Liver (tissue), 9 donors: ENCODE measurements around the gene ITGA11. TPM values are rescaled to one million over a fixed set of nuclear protein-coding genes. Genes with fewer than 3 reads are reported as not detected.

ENCODE experiments used
- DNase-seq: peaks from one replicate; pipeline ENCODE4 v3.0.0-alpha.2; 2017; ENCODE audit warnings: low spot score
- H3K27ac ChIP-seq, 2 donors: one replicate each; pipeline ENCODE4 v1.7.0; 2013; ENCODE audit warnings: inconsistent platforms in 2 of 2, low read length in 2 of 2, control low read depth in 1 of 2, low read depth in 1 of 2, mild to moderate bottlenecking in 1 of 2
- H3K27me3 ChIP-seq, 4 donors: one replicate each; pipeline versions ENCODE4 v1.6.1 to v1.7.0; 2013; ENCODE audit warnings: low read length in 3 of 4, inconsistent platforms in 1 of 4, mild to moderate bottlenecking in 1 of 4, moderate library complexity in 1 of 4; ENCODE audit not compliant: control insufficient read depth in 4 of 4, insufficient read depth in 4 of 4
- H3K36me3 ChIP-seq, 4 donors: one replicate each; pipeline versions ENCODE4 v1.6.1 to v1.7.0; 2013; ENCODE audit warnings: low read length in 3 of 4, mild to moderate bottlenecking in 3 of 4, low read depth in 1 of 4, moderate library complexity in 1 of 4; ENCODE audit not compliant: control insufficient read depth in 4 of 4, insufficient read depth in 3 of 4
- H3K4me1 ChIP-seq, 4 donors: one replicate each; pipeline versions ENCODE4 v1.6.1 to v1.7.0; 2013; ENCODE audit warnings: low read length in 3 of 4, mild to moderate bottlenecking in 3 of 4, moderate library complexity in 1 of 4; ENCODE audit not compliant: control insufficient read depth in 4 of 4, insufficient read depth in 4 of 4
- H3K4me3 ChIP-seq, 3 donors: one replicate each; pipeline versions ENCODE4 v1.6.1 to v1.7.0; 2013; ENCODE audit warnings: low read length in 3 of 3, control low read depth in 1 of 3, low read depth in 1 of 3, mild to moderate bottlenecking in 1 of 3
- H3K9ac ChIP-seq, 2 donors: one replicate each; pipeline ENCODE4 v1.7.0; 2013; ENCODE audit warnings: low read length in 2 of 2, mild to moderate bottlenecking in 2 of 2, moderate library complexity in 2 of 2, control low read depth in 1 of 2, low read depth in 1 of 2
- H3K9me3 ChIP-seq, 4 donors: one replicate each; pipeline versions ENCODE4 v1.6.1 to v1.7.0; 2013; ENCODE audit warnings: low read length in 3 of 4; ENCODE audit not compliant: control insufficient read depth in 4 of 4
- EGR1 ChIP-seq, 2 donors: IDR thresholded peaks; 2 replicates each; pipeline ENCODE4 v1.6.1; 2016 to 2018; ENCODE audit warnings: antibody characterized with exemption in 2 of 2, low read depth in 2 of 2
- FOXA1 ChIP-seq: IDR thresholded peaks from 2 replicates; pipeline ENCODE4 v1.6.1; 2016; ENCODE audit warnings: antibody characterized with exemption
- FOXA2 ChIP-seq: IDR thresholded peaks from 2 replicates; pipeline ENCODE4 v1.6.1; 2016; ENCODE audit warnings: antibody characterized with exemption
- GABPA ChIP-seq, 2 donors: IDR thresholded peaks in 1 of 2; conservative IDR thresholded peaks in 1 of 2; 2 replicates each; pipeline ENCODE4 v1.6.1; 2016; ENCODE audit warnings: antibody characterized with exemption in 2 of 2, mild to moderate bottlenecking in 1 of 2, moderate library complexity in 1 of 2
- HNF4A ChIP-seq, 2 donors: conservative IDR thresholded peaks; 2 replicates each; pipeline ENCODE4 v1.6.1; 2016; ENCODE audit warnings: antibody characterized with exemption in 2 of 2, mild to moderate bottlenecking in 2 of 2
- HNF4G ChIP-seq: IDR thresholded peaks from 2 replicates; pipeline ENCODE4 v1.6.1; 2016; ENCODE audit warnings: antibody characterized with exemption
- JUND ChIP-seq, 2 donors: IDR thresholded peaks; 2 replicates each; pipeline ENCODE4 v1.6.1; 2016; ENCODE audit warnings: antibody characterized with exemption in 2 of 2
- NR2F2 ChIP-seq: IDR thresholded peaks from 2 replicates; pipeline ENCODE4 v1.6.1; 2016; ENCODE audit warnings: antibody characterized with exemption
- RAD21 ChIP-seq, 2 donors: IDR thresholded peaks; 2 replicates each; pipeline ENCODE4 v1.6.1; 2016; ENCODE audit warnings: antibody characterized with exemption in 2 of 2, mild to moderate bottlenecking in 2 of 2
- RXRA ChIP-seq, 2 donors: IDR thresholded peaks; 2 replicates each; pipeline ENCODE4 v1.6.1; 2017 to 2018; ENCODE audit warnings: antibody characterized with exemption in 2 of 2, mild to moderate bottlenecking in 1 of 2
- SP1 ChIP-seq: IDR thresholded peaks from 2 replicates; pipeline ENCODE4 v1.6.1; 2018; ENCODE audit warnings: antibody characterized with exemption, mild to moderate bottlenecking
- TAF1 ChIP-seq: conservative IDR thresholded peaks from 2 replicates; pipeline ENCODE4 v1.6.1; 2016; ENCODE audit warnings: antibody characterized with exemption, mild to moderate bottlenecking
- YY1 ChIP-seq: IDR thresholded peaks from 2 replicates; pipeline ENCODE4 v1.6.1; 2016; ENCODE audit warnings: antibody characterized with exemption, mild to moderate bottlenecking
- WGBS: extraction: QIAGEN DNeasy Blood & Tissue Kit; methylation state at CpG from one replicate; pipeline ENCODE4 v1.1.7; 2013; 5-methylcytosine and 5-hydroxymethylcytosine counted together
- polyA plus RNA-seq, 2 donors: library from polyadenylated mRNA; stranded (reverse) in 1 of 2; unstranded in 1 of 2; fragments of 200-250 nt in 1 of 2; fragments of >200 nt in 1 of 2; fragmentation: Nextera tagmentation in 1 of 2; extraction: Ambion mirVana in 1 of 2; gene quantifications; one replicate each; pipeline versions ENCODE4 v1.2.1 to v1.2.3, GENCODE V29; 2013 to 2015
- total RNA-seq, 2 donors: library from RNA; depleted of rRNA; stranded (reverse); fragments of >200 nt; gene quantifications; one replicate each; pipeline ENCODE4 v1.2.3, GENCODE V29; 2014
- TF ChIP-seq, protein P1 (sequence below): IDR thresholded peaks from 2 replicates; pipeline ENCODE4 v1.6.1; 2016; ENCODE audit warnings: antibody characterized with exemption
- TF ChIP-seq, protein P2 (sequence below): IDR thresholded peaks from 2 replicates; pipeline ENCODE4 v1.6.1; 2016; ENCODE audit warnings: antibody characterized with exemption
- TF ChIP-seq, protein P3 (sequence below): fragments of 150-350 bp; IDR thresholded peaks from 2 replicates; pipeline ENCODE4 v1.5.1; 2017; ENCODE audit warnings: improper control_type of control experiment, low read depth, low read length; ENCODE audit not compliant: missing input control
- TF ChIP-seq, protein P4 (sequence below): IDR thresholded peaks from 2 replicates; pipeline ENCODE4 v1.6.1; 2016; ENCODE audit warnings: antibody characterized with exemption
- TF ChIP-seq, protein P5 (sequence below): IDR thresholded peaks from 2 replicates; pipeline ENCODE4 v1.6.1; 2016; ENCODE audit warnings: antibody characterized with exemption, mild to moderate bottlenecking
- donor health status: healthy.
- donor health status: healthy.
- donor health status: healthy.
- donor health status: healthy.
- donor health status: healthy.

The ITGA11 gene
- total and polyA plus RNA-seq, 4 donors, result 0.32 to 1.0 (median 0.67) TPM

DNA sequence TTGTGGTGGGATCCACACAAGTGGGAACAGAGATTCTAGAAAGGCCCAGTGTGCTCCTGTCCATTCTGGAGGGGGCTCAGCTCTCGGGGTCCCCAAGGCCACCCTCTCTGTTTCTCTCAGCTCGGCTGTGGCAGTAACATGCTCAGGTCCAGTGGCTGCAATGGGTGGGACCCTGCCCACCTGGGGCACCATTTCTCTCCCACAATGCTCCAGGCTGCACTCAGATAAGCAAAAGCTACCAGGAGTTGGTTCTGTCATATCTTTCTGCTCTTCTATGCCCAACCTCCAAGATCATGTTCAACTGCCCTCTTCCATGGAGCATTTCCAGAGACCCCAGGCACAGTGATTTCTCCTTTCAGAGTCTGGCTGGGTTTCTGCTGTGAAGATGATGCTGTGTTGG, 40.8 kb downstream of the ITGA11 start:
- DNase-seq, result peak; percentile 19
- no peak overlapping the region for H3K27ac ChIP-seq
- H3K9ac ChIP-seq, result no peak overlapping the region
- H3K4me3 ChIP-seq, result no peak overlapping the region
- peaks cover 0 to 7% (median 0%) of the 10 kb centered on the region in 4 donors for H3K9me3 ChIP-seq
- H3K27me3 ChIP-seq, result peaks cover 0 to 6% (median under 1%) of the 10 kb centered on the region in 4 donors
- TF ChIP-seq FOXA2 (no peak), TAF1 (no peak), FOXA1 (no peak), HNF4A (conservative IDR thresholded peaks at IDR 0.05) (no peak), NR2F2 (no peak), EGR1 (IDR thresholded peaks at IDR 0.05; ENCODE audit: low read depth in 2 of 2) (no peak), YY1 (no peak), JUND (IDR thresholded peaks at IDR 0.05) (no peak), RAD21 (IDR thresholded peaks at IDR 0.05) (no peak), HNF4G (no peak), RXRA (IDR thresholded peaks at IDR 0.05) (no peak), SP1 (no peak), GABPA (IDR thresholded peaks at IDR 0.05 in 1 of 2, conservative IDR thresholded peaks at IDR 0.05 in 1 of 2) (no peak)
- TF ChIP-seq, protein P1, sequence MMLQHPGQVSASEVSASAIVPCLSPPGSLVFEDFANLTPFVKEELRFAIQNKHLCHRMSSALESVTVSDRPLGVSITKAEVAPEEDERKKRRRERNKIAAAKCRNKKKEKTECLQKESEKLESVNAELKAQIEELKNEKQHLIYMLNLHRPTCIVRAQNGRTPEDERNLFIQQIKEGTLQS, result no peak
- TF ChIP-seq, protein P2, sequence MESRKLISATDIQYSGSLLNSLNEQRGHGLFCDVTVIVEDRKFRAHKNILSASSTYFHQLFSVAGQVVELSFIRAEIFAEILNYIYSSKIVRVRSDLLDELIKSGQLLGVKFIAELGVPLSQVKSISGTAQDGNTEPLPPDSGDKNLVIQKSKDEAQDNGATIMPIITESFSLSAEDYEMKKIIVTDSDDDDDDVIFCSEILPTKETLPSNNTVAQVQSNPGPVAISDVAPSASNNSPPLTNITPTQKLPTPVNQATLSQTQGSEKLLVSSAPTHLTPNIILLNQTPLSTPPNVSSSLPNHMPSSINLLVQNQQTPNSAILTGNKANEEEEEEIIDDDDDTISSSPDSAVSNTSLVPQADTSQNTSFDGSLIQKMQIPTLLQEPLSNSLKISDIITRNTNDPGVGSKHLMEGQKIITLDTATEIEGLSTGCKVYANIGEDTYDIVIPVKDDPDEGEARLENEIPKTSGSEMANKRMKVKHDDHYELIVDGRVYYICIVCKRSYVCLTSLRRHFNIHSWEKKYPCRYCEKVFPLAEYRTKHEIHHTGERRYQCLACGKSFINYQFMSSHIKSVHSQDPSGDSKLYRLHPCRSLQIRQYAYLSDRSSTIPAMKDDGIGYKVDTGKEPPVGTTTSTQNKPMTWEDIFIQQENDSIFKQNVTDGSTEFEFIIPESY, result no peak
- TF ChIP-seq, protein P3, sequence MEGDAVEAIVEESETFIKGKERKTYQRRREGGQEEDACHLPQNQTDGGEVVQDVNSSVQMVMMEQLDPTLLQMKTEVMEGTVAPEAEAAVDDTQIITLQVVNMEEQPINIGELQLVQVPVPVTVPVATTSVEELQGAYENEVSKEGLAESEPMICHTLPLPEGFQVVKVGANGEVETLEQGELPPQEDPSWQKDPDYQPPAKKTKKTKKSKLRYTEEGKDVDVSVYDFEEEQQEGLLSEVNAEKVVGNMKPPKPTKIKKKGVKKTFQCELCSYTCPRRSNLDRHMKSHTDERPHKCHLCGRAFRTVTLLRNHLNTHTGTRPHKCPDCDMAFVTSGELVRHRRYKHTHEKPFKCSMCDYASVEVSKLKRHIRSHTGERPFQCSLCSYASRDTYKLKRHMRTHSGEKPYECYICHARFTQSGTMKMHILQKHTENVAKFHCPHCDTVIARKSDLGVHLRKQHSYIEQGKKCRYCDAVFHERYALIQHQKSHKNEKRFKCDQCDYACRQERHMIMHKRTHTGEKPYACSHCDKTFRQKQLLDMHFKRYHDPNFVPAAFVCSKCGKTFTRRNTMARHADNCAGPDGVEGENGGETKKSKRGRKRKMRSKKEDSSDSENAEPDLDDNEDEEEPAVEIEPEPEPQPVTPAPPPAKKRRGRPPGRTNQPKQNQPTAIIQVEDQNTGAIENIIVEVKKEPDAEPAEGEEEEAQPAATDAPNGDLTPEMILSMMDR, result no peak
- TF ChIP-seq, protein P4, sequence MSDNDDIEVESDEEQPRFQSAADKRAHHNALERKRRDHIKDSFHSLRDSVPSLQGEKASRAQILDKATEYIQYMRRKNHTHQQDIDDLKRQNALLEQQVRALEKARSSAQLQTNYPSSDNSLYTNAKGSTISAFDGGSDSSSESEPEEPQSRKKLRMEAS, result no peak
- TF ChIP-seq, protein P5, sequence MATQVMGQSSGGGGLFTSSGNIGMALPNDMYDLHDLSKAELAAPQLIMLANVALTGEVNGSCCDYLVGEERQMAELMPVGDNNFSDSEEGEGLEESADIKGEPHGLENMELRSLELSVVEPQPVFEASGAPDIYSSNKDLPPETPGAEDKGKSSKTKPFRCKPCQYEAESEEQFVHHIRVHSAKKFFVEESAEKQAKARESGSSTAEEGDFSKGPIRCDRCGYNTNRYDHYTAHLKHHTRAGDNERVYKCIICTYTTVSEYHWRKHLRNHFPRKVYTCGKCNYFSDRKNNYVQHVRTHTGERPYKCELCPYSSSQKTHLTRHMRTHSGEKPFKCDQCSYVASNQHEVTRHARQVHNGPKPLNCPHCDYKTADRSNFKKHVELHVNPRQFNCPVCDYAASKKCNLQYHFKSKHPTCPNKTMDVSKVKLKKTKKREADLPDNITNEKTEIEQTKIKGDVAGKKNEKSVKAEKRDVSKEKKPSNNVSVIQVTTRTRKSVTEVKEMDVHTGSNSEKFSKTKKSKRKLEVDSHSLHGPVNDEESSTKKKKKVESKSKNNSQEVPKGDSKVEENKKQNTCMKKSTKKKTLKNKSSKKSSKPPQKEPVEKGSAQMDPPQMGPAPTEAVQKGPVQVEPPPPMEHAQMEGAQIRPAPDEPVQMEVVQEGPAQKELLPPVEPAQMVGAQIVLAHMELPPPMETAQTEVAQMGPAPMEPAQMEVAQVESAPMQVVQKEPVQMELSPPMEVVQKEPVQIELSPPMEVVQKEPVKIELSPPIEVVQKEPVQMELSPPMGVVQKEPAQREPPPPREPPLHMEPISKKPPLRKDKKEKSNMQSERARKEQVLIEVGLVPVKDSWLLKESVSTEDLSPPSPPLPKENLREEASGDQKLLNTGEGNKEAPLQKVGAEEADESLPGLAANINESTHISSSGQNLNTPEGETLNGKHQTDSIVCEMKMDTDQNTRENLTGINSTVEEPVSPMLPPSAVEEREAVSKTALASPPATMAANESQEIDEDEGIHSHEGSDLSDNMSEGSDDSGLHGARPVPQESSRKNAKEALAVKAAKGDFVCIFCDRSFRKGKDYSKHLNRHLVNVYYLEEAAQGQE, result no peak
- WGBS, result 94% methylated on average over 2 of the region's 2 CpGs
- H3K36me3 ChIP-seq, result no peaks in the 10 kb centered on the region
- no peaks in the 10 kb centered on the region for H3K4me1 ChIP-seq
